ENCODE results near the gene GPR162. TPM values are rescaled to one million over a fixed set of nuclear protein-coding genes. Genes with fewer than 3 reads are reported as not detected.

The GPR162 gene
- total RNA-seq, 1 experiment from 2014 or later: 2.3 TPM

Other genes with a start within 250 kb of the GPR162 start
- 342 TPM for gene CHD4, start 214.4 kb upstream of the GPR162 start, total RNA-seq (2021; ENCODE audit: unreplicated experiment)
- gene LPAR5, start 185.9 kb upstream of the GPR162 start, total RNA-seq (2021; ENCODE audit: unreplicated experiment): 5.2 TPM
- 1.0 TPM for gene ACRBP, start 174.4 kb upstream of the GPR162 start, total RNA-seq (2021; ENCODE audit: unreplicated experiment)
- 17.9 TPM for gene ING4, start 158.7 kb upstream of the GPR162 start, total RNA-seq (2021; ENCODE audit: unreplicated experiment)
- 73.4 TPM for gene ZNF384, start 132.4 kb upstream of the GPR162 start, total RNA-seq (2021; ENCODE audit: unreplicated experiment)
- not detected for gene PIANP, start 121.0 kb upstream of the GPR162 start, total RNA-seq (2021; ENCODE audit: unreplicated experiment)
- 67.8 TPM for gene COPS7A, start 97.8 kb upstream of the GPR162 start, total RNA-seq (2021; ENCODE audit: unreplicated experiment)
- gene MLF2, start 68.7 kb upstream of the GPR162 start, total RNA-seq (2021; ENCODE audit: unreplicated experiment): 309 TPM
- 494 TPM for gene PTMS, start 55.5 kb upstream of the GPR162 start, total RNA-seq (2021; ENCODE audit: unreplicated experiment)
- gene LAG3, start 49.3 kb upstream of the GPR162 start, total RNA-seq (2021; ENCODE audit: unreplicated experiment): 3.3 TPM
- 0.42 TPM for gene CD4, start 32.3 kb upstream of the GPR162 start, total RNA-seq (2021; ENCODE audit: unreplicated experiment)
- gene P3H3, start 6.6 kb downstream of the GPR162 start, total RNA-seq (2021; ENCODE audit: unreplicated experiment): 32.2 TPM
- 8.7 TPM for gene GNB3, start 19.1 kb downstream of the GPR162 start, total RNA-seq (2021; ENCODE audit: unreplicated experiment)
- gene CDCA3, start 29.5 kb downstream of the GPR162 start, total RNA-seq (2021; ENCODE audit: unreplicated experiment): 63.0 TPM
- 175 TPM for gene USP5, start 30.3 kb downstream of the GPR162 start, total RNA-seq (2021; ENCODE audit: unreplicated experiment)
- 1,068 TPM for gene TPI1, start 45.7 kb downstream of the GPR162 start, total RNA-seq (2021; ENCODE audit: unreplicated experiment)
- gene SPSB2, start 51.5 kb downstream of the GPR162 start, total RNA-seq (2021; ENCODE audit: unreplicated experiment): 10.0 TPM
- 8.0 TPM for gene LRRC23, start 83.0 kb downstream of the GPR162 start, total RNA-seq (2021; ENCODE audit: unreplicated experiment)
- gene ENO2, start 92.8 kb downstream of the GPR162 start, total RNA-seq (2021; ENCODE audit: unreplicated experiment): 117 TPM
- 104 TPM for gene ATN1, start 106.1 kb downstream of the GPR162 start, total RNA-seq (2021; ENCODE audit: unreplicated experiment)
- not detected for gene RNU7-1, start 122.0 kb downstream of the GPR162 start, total RNA-seq (2021; ENCODE audit: unreplicated experiment)
- 202 TPM for gene C12orf57, start 122.2 kb downstream of the GPR162 start, total RNA-seq (2021; ENCODE audit: unreplicated experiment)
- gene PTPN6, start 129.5 kb downstream of the GPR162 start, total RNA-seq (2021; ENCODE audit: unreplicated experiment): 47.7 TPM
- gene PHB2, start 148.8 kb downstream of the GPR162 start, total RNA-seq (2021; ENCODE audit: unreplicated experiment): 466 TPM
- gene EMG1, start 149.1 kb downstream of the GPR162 start, total RNA-seq (2021; ENCODE audit: unreplicated experiment): 111 TPM
- 45.8 TPM for gene LPCAT3, start 196.7 kb downstream of the GPR162 start, total RNA-seq (2021; ENCODE audit: unreplicated experiment)
- 2.4 TPM for gene C1S, start 238.9 kb downstream of the GPR162 start, total RNA-seq (2021; ENCODE audit: unreplicated experiment)

Measured in HCT116 (cell line).